Activated CD8-positive, alpha-beta memory T cell treated with anti-CD3 and anti-CD28 coated beads for 48 hours (primary cell): ENCODE measurements around the gene LAMTOR4.

Experiments
- DNase-seq, 3 experiments: peaks; one replicate each; pipeline ENCODE4 v3.0.0-alpha.2; 2020; ENCODE audit warnings: low read depth in 2 of 3, low spot score in 2 of 3

LAMTOR4 gene

DNA sequence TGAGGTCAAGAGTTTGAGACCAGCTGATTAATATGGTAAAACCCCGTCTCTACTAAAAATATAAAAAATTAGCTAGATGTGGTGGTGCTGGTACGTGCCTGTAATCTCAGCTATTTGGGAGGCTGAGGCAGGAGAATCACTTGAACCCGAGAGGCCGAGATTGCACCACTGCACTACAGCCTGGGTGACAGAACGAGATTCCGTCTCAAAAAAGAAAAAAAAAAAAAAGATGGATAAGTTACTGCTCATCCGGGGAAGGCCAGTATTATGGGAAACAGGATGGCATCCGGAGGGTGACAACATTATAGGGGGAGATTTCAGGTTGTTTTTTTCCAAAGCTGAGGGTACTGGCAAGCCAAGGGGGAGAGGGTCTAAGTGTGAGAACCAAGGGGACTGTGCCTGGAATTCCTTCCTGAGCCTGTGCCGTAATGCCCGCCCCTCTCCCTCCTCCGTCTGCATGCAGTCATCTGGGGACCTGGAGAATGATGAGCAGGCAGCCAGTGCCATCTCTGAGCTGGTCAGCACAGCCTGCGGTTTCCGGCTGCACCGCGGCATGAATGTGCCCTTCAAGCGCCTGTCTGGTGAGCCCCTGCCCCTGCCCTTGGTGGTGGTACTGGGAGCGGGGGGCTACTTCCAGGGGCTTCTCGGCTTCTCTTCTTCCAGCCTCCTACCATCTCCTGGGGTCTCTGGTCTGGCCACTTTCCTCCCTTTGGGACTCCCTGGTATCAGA lies 4.4 kb downstream of the LAMTOR4 start:
- no peak for DNase-seq

- no peak for DNase-seq
These were observed 5.2 kb downstream of the LAMTOR4 start for GRCh38 chr7:100153708-100154535.

DNA sequence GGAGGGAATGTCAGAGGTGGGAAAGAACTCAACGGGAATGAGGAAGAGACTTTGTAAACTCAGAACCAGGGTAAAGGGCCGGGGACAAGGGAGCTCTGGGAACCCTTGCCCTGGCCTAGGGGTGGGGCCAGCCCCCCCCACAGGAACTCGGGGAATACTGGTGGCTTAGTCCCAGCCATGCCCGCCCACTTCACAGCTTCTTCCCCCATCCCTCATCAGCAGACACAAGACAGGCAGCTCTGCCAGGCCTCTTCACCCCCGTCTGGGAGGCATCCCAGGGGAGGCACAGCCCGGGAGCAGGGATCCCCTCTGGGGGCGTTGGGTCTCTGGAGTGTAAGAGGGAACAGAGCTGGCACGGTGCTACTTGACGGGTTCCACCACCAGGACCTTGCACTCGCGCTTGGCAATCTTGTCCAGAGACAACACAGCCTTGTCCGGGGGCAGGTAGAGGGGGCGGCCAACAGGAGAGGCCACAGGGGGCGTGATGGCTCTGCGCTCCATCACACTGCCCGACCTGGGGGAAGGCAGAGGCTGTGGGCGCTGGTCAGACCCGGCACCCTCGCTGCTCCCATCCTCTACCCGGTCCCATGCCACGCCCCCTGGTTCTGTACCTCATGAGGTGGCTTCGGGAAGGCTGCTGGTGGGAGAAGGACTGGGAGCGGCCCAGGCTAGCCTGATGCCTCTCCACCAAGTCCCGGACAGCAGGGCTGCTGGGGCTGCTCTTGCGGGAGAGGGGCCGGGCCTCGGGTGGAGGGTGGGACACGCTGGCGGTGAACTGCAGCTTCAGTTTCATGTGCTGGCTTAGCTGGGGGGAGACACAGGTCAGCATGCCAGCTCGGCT lies 6.2 kb downstream of the LAMTOR4 start:
- no peak for DNase-seq

- no peak for DNase-seq
These were observed 7.0 kb downstream of the LAMTOR4 start for GRCh38 chr7:100155553-100156317.

DNA sequence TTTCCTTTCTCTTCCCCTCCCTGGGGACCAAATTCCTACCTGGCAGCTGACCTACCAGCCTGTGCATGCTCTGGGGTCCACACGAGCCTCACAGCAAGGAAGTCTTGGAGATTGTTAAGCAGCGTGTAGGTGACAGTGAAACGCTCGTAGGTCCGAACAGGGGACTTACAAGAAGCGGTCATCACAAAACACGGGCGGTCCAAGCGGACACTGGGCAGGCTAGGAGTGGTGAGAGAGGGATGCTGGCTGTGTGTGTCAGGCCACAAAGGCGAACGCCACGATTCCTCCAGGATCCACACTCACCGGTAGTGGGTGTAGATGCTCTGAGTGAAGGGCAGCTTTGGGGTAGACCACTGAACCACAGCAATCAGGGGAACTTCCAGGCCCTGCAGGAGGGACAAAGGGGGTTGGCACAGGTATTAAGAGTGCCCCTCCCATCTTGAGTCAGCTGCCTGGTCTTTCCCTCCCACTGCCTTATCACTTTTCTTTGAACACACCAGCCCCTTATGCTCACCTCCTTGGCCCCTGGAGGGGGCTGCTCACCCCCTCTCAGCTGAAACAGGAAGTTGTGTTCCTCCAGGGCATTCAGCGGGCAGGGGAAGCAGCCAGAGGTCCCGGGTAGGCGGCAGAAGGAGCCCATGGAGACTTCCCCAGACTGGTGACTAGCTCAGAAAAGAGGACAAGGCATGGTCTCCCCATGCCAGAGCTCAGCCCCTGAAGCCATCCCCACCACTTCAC lies 7.8 kb downstream of the LAMTOR4 start:
- DNase-seq, result no peak

DNA sequence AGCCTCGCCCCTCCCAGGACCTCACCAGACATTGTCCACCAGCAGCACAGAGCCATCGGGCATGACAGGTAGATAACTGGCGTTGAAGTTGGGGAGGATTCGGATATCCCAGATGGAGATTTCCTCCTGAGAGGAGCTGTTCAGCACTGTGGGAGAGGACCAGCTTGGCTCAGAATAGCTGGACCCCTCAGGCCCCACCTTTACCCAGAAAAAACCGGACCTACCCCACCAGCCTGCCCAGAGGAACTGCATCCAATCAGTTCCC lies 8.3 kb downstream of the LAMTOR4 start:
- no peak for DNase-seq

- no peak for DNase-seq
These were observed 8.9 kb downstream of the LAMTOR4 start for GRCh38 chr7:100157334-100158228.

- peak; percentile 76 to 90 (median 80) for DNase-seq
These were observed 9.7 kb downstream of the LAMTOR4 start, which contains the start of gene TRAPPC14 for GRCh38 chr7:100158229-100159098. TRAPPC14 (minus strand) TSS chr7:100158723; CDS start chr7:100158499, 224 bp downstream.

GRCh38 chr7:100159099-100159623 lies 10.4 kb downstream of the LAMTOR4 start:
- DNase-seq, result no peak

- no peak for DNase-seq
These were observed 11.3 kb downstream of the LAMTOR4 start for GRCh38 chr7:100160067-100160466.

GRCh38 chr7:100163006-100163531 lies 14.4 kb downstream of the LAMTOR4 start:
- DNase-seq, result no peak

- no peak for DNase-seq
These were observed 15.2 kb downstream of the LAMTOR4 start for GRCh38 chr7:100163871-100164270.

- no peak for DNase-seq
These were observed 17.7 kb downstream of the LAMTOR4 start for GRCh38 chr7:100166317-100166940.

DNA sequence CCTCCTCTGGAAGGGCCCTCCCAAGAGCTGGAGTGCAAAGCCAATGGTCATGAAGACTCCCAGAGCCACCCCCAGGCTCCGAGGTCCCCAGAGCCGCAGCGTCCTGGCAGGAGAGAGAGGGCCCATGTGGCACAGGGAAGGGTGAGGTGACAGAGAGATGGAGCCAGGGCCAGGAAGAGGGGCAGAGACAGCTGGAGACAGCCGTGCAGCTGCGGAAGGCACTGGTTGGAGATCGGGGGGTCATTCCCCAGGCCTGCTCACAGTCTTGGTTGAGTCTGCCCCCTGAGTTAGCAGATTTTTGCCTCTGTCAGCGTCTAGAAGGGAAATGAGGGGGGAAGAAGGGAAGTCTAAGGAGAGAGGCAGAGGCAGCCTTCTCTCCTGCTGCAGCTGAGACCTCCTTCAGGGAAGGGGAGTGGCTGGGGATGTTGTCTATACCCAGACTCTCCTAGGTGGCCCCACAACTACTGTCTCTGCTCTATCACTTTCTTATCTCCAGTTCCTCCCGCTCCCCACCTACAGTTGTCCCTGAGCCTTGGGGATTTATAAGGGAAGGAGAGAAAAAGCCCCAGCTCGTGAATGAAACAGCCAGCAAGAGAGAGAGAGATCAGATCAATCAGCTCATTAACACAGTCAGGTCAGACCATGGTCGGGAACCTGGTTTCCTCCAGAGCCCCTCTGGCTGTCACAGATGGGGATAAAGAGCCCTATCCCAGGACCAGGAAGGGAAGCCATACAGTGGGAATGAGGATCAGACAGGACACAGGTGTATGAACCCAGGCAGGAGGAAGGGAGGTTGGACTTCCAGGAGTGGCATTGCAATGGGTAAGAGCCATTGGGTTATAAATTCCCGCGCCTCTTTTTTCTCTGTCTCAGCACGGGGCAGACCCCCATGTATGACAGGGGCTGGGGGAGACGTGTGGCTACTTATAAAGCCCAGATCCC lies 18.5 kb downstream of the LAMTOR4 start:
- no peak for DNase-seq

GRCh38 chr7:100167912-100168323 lies 19.2 kb downstream of the LAMTOR4 start:
- DNase-seq, result no peak

DNA sequence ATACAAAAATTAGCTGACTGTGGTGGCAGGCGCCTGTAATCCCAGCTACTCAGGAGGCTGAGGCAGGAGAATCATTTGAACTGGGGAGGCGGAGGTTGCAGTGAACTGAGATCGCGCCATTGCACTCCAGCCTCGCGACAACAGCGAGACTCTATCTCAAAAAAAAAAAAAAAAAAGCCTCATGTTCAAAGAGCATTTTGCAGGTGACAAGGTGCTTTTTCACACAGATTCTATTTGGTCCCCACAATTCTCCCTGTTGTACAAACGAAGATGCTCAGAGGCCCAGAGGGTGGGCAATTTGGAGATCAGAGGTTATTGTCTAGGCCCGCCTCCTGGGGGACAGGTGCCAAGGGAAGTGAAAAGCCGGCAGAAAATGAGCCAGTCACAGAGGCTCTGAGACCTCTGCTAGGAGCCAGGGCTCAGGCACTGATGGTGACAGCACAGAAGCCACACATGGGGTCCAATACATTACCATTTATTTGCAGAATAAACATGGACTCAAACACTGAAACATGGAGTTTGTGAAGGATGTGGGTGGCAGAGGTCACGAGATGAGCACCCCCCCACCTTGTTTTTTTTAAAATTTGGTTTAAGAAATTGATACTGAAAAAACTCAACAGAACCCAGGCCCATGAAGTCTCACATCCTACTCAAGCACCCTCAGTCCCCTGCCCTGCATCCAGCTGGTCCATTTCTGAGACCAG lies 20.6 kb downstream of the LAMTOR4 start:
- DNase-seq, result no peak
